Esophagus muscularis mucosa (tissue), 4 donors: ENCODE data around the gene DGKB. TPM values are rescaled to one million over a fixed set of nuclear protein-coding genes. Genes with fewer than 3 reads are reported as not detected.

ENCODE experiments used
- DNase-seq: peaks from one replicate; pipeline ENCODE4 v3.0.0-alpha.2; 2017; ENCODE audit errors: extremely low spot score
- H3K27ac ChIP-seq, 4 donors: fragments of 200-600 bp; sonication (generic); replicated peaks in 1 of 4; 1 replicate in 3 of 4; 2 replicates in 1 of 4; pipeline ENCODE4 v1.5.1; 2016 to 2019; ENCODE audit warnings: mild to moderate bottlenecking in 1 of 4
- H3K27me3 ChIP-seq, 4 donors: fragments of 200-600 bp; sonication (generic); one replicate each; pipeline versions ENCODE4 v1.5.1 to v1.6.0; 2016 to 2019
- H3K36me3 ChIP-seq, 4 donors: fragments of 200-600 bp; sonication (generic); one replicate each; pipeline ENCODE4 v1.5.1; 2016 to 2019
- H3K4me1 ChIP-seq, 4 donors: fragments of 200-600 bp; sonication (generic); one replicate each; pipeline ENCODE4 v1.5.1; 2016 to 2019
- H3K4me3 ChIP-seq, 4 donors: fragments of 200-600 bp; sonication (generic); 1 replicate in 2 of 4; 2 replicates in 2 of 4; pipeline ENCODE4 v1.5.1; 2016 to 2019; ENCODE audit warnings: mild to moderate bottlenecking in 4 of 4, moderate library complexity in 1 of 4
- H3K9me3 ChIP-seq, 4 donors: fragments of 200-600 bp; sonication (generic); 1 replicate in 3 of 4; 2 replicates in 1 of 4; pipeline ENCODE4 v1.5.1; 2016 to 2019
- EP300 ChIP-seq: sonication (generic); formaldehyde crosslinking; IDR thresholded peaks from one replicate; pipeline ENCODE4 v1.6.1; 2017; ENCODE audit warnings: antibody characterized with exemption
- POLR2A ChIP-seq: fragments of 450-650 bp; IDR thresholded peaks from one replicate; pipeline ENCODE4 v1.6.1; 2017; ENCODE audit warnings: antibody characterized with exemption, moderate library complexity, mild to moderate bottlenecking, low read depth
- POLR2AphosphoS5 ChIP-seq, 2 donors: sonication (generic); formaldehyde crosslinking; IDR thresholded peaks; one replicate each; pipeline ENCODE4 v1.6.1; 2017; ENCODE audit warnings: antibody characterized with exemption in 2 of 2
- WGBS: methylation state at CpG from one replicate; pipeline ENCODE4 v1.1.5; 2018; 5-methylcytosine and 5-hydroxymethylcytosine counted together
- intact Hi-C: fragments of 100-400 bp; cut with DNase I; formaldehyde crosslinking; loops from one replicate; pipeline ENCODE4 v1.15.1; 2023
- total RNA-seq, 4 donors: library from RNA; depleted of rRNA; stranded (reverse); fragments of >200 nt; gene quantifications; one replicate each; pipeline versions ENCODE4 v1.1.0 to v1.2.1, GENCODE V29; 2016
- TF ChIP-seq, protein P1 (sequence below), 3 experiments: fragments of 200-600 bp in 2 of 3; fragments of 450-650 bp in 1 of 3; sonication (generic) in 2 of 3; IDR thresholded peaks; one replicate each; pipeline ENCODE4 v1.5.1; 2017 to 2019; ENCODE audit warnings: antibody characterized with exemption in 3 of 3, mild to moderate bottlenecking in 2 of 3, moderate library complexity in 1 of 3

DGKB gene
- total RNA-seq, 4 donors from 2014 or later, result 10.4 to 18.5 (median 16.0) TPM

DNA sequence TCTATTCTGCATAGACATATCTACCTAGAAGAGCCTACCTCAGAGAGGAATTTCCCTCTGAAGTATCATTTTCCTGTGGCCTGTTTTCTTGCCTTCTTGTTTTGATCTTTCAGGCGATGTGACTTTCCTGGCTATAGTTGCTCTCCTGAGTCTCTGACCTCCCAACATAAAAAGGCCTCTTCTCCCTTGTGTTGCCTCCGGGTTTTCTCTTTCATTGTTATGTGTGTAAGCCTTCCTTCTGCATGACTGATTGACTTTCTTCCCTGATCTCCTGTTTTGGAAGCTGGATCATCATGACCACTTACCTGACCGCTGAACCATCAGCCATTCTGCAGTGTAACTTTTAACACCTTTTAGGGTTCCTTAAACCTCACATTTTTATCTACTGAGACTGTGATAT, 471.6 kb downstream of the DGKB start:
- WGBS, result 86% methylated on average over 3 of the region's 3 CpGs
- Histone ChIP-seq H3K27me3 (no peaks in the 10 kb centered on the region), H3K4me1 (no peaks in the 10 kb centered on the region), H3K4me3 (no peak overlapping the region), H3K9me3 (no peaks in the 10 kb centered on the region), H3K36me3 (no peaks in the 10 kb centered on the region), H3K27ac (no peak overlapping the region)
- no peak for TF ChIP-seq POLR2A
- TF ChIP-seq EP300, result no peak
- TF ChIP-seq POLR2AphosphoS5 (IDR thresholded peaks at IDR 0.05), result no peak
- TF ChIP-seq, protein P1, sequence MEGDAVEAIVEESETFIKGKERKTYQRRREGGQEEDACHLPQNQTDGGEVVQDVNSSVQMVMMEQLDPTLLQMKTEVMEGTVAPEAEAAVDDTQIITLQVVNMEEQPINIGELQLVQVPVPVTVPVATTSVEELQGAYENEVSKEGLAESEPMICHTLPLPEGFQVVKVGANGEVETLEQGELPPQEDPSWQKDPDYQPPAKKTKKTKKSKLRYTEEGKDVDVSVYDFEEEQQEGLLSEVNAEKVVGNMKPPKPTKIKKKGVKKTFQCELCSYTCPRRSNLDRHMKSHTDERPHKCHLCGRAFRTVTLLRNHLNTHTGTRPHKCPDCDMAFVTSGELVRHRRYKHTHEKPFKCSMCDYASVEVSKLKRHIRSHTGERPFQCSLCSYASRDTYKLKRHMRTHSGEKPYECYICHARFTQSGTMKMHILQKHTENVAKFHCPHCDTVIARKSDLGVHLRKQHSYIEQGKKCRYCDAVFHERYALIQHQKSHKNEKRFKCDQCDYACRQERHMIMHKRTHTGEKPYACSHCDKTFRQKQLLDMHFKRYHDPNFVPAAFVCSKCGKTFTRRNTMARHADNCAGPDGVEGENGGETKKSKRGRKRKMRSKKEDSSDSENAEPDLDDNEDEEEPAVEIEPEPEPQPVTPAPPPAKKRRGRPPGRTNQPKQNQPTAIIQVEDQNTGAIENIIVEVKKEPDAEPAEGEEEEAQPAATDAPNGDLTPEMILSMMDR (IDR thresholded peaks at IDR 0.05), result no peak
- intact Hi-C loops, result no loop called here
- no peak for DNase-seq

DNA sequence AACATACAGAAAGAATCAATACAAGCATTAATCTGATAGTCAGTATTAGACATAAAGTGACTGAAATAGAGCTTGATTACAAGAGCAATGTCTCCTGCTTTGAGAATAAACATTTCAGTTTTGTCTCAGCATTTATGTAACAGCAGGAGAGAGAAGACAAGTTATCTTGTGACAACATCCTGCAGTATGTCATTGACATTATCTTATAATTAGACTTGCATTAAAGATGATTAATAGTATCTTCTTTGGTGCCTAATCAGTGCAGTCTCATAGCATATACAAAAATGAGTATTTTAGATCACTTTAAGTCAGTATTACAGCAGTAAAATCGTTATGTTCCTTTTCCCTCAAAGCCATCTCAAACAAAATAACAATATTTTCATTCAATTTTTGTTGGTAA, 477.0 kb downstream of the DGKB start:
- no peaks in the 10 kb centered on the region for H3K9me3 ChIP-seq
- no peak overlapping the region for H3K4me3 ChIP-seq
- no peaks in the 10 kb centered on the region for H3K4me1 ChIP-seq
- H3K27ac ChIP-seq, result no peak overlapping the region
- no peak for DNase-seq
- H3K27me3 ChIP-seq, result no peaks in the 10 kb centered on the region
- TF ChIP-seq EP300 (no peak), POLR2A (no peak), POLR2AphosphoS5 (IDR thresholded peaks at IDR 0.05) (no peak)
- TF ChIP-seq, protein P1 (IDR thresholded peaks at IDR 0.05), result no peak
- intact Hi-C loops, result no loop called here
- WGBS, result 77% methylated on average over 1 of the region's 1 CpG
- no peaks in the 10 kb centered on the region for H3K36me3 ChIP-seq

DNA sequence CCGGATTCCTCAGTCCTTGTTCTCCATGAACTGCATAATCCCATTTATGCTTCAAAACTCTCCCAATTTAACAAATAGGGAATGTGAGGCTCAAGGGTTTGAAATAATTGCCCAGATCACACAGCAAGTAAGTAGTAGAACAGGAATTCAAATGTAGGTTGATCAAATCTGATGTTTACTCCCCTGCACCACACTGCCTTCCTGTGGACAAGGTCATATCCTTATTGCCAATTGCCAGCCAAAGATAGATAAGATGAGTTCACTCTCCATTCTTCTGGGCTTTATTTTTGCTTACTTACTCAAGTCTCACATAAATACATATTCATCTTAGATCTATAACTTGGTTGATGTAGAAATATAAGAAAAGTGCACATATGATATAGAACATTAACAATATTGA, 477.9 kb downstream of the DGKB start:
- no peak overlapping the region for H3K4me3 ChIP-seq
- no peaks in the 10 kb centered on the region for H3K27me3 ChIP-seq
- no peaks in the 10 kb centered on the region for H3K4me1 ChIP-seq
- no peaks in the 10 kb centered on the region for H3K9me3 ChIP-seq
- WGBS, result 100% methylated on average over 1 of the region's 1 CpG
- H3K27ac ChIP-seq, result no peak overlapping the region
- no peaks in the 10 kb centered on the region for H3K36me3 ChIP-seq
- intact Hi-C loops, result no loop called here
- TF ChIP-seq, protein P1 (IDR thresholded peaks at IDR 0.05), result no peak
- TF ChIP-seq POLR2AphosphoS5 (IDR thresholded peaks at IDR 0.05) (no peak), POLR2A (no peak), EP300 (no peak)
- DNase-seq, result no peak

DNA sequence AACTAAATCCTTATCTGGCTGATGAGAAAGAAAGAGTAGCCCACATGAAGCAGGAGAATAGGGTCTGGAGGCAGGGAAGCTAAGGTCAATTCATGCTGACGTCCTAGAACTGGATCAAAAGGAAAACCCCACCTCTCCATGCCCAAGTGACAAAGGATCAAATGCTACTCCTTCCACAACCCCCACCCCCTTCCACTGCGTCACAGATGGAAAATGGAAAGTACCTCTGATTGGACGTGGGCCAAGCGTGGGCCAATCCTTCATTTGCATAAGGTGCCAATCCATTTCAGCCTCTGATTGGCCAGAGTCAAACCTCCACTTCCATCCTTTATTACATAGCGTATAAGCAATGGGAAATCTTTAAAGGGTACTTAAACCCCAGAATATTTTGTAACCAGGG, 481.8 kb downstream of the DGKB start:
- Histone ChIP-seq H3K4me1 (peaks cover 0 to 4% (median 0%) of the 10 kb centered on the region in 4 donors), H3K4me3 (no peak overlapping the region), H3K27me3 (no peaks in the 10 kb centered on the region), H3K9me3 (no peaks in the 10 kb centered on the region), H3K36me3 (no peaks in the 10 kb centered on the region), H3K27ac (no peak overlapping the region)
- no peak for TF ChIP-seq EP300
- no peak for TF ChIP-seq POLR2A
- TF ChIP-seq POLR2AphosphoS5 (IDR thresholded peaks at IDR 0.05), result no peak
- TF ChIP-seq, protein P1 (IDR thresholded peaks at IDR 0.05), result no peak
- DNase-seq, result no peak
- intact Hi-C loops, result no loop called here
- 87% methylated on average over 5 of the region's 5 CpGs for WGBS

DNA sequence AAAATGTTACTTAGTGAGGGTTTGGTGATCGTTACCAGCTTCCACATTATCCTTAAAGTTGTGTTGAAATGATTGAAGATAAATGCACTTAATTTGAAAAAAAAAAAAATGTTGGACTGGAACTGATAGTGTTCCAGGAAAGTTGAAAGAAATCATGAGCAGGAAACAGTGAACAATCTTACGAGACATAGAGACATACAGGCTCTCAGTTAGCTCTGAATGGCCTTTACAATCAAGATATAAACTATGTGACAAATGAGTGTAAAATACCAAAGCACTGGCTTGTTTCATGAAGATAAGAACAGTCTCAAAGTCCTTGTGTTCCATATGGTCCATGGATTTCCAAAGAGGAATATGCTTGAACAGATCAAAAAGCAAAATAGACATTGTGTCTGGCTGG, 483.0 kb downstream of the DGKB start:
- H3K9me3 ChIP-seq, result no peaks in the 10 kb centered on the region
- H3K27me3 ChIP-seq, result no peaks in the 10 kb centered on the region
- TF ChIP-seq, protein P1 (IDR thresholded peaks at IDR 0.05), result no peak
- TF ChIP-seq EP300 (no peak), POLR2AphosphoS5 (IDR thresholded peaks at IDR 0.05) (no peak), POLR2A (no peak)
- DNase-seq, result no peak
- H3K4me1 ChIP-seq, result peaks cover 0 to 4% (median 0%) of the 10 kb centered on the region in 4 donors
- no peak overlapping the region for H3K27ac ChIP-seq
- H3K4me3 ChIP-seq, result no peak overlapping the region
- no peaks in the 10 kb centered on the region for H3K36me3 ChIP-seq
- WGBS, result 54% methylated on average over 2 of the region's 2 CpGs
- intact Hi-C loops, result no loop called here
